ENCODE results near the gene TIMP2.
"Not testable (repeated sequence)": the region's sequence is repeated elsewhere in the genome, so short reads cannot be mapped to it uniquely, and the experiment has no call there.

Gene TIMP2

DNA sequence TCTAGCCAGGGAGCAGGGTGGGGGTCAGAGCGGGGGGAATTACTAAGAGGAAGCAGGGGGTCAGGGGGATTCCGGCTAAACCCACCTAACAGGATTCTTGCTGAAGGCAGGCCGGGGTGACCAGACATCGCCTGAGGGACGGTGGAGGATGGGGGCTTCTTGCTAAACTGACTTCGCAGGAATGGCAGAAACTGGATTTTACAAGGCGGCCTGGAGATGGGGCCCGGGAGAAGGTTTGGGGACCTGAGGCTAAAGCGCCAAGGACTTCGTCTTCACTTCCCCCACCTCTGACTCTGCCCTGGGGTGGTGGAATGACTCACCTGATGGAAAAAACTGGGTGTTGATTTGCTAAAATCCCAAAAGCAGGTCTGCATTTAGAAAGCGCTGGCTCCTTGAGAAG, 31.1 kb upstream of the TIMP2 start:
- no peak overlapping the region for H3K4me3 ChIP-seq (ENCODE audit: low read depth, low read length)

DNA sequence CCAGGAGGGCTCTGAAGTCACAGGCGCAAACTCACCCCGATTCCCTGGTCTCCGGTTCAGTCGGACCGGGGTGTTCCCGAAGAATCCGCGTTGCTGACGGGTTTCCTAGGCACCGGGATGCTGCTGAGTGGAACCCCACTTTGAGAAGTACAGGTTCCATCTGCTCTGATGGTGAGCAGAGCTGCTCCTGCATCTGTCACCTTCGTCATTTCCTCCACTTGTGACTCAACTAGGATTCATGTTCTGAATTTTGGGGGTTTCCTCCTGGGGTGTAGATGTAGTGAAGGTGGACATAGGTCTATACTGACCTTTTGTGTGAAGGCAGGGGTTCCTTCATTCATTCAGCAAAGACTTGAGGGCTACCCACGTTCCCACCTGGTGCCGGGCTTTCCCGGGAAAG, 29.5 kb upstream of the TIMP2 start:
- no peak overlapping the region for H3K4me3 ChIP-seq (ENCODE audit: low read depth, low read length)

GRCh38 chr17:78953356-78954350, 28.5 kb upstream of the TIMP2 start:
- H3K4me3 ChIP-seq (ENCODE audit: low read depth, low read length), result no peak overlapping the region

DNA sequence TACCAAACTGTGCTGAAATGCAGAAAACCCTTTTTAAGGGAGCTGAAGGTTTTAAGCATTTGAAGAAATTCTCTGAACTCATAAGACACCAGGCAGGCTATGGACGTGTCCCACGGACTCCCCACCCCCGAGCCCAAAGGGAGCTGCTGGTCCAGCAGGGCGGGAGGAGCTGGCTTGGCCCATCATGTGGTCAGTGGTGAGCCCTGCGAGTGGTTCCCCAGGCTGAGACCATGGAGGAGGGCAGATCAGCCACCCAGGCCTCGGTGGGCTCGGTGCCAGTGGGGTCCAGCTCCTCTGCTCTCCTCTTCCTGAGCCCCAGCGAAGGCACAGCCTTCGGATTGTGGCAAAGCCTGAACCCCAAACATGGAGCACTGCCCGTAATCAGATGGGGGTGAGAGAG, 27.5 kb upstream of the TIMP2 start:
- no peak overlapping the region for H3K4me3 ChIP-seq (ENCODE audit: low read depth, low read length)

- H3K4me3 ChIP-seq (ENCODE audit: low read depth, low read length), result no peak overlapping the region
Measured at GRCh38 chr17:78951967-78952551, 26.9 kb upstream of the TIMP2 start.

GRCh38 chr17:78950870-78951269, 25.7 kb upstream of the TIMP2 start:
- H3K4me3 ChIP-seq (ENCODE audit: low read depth, low read length), result no peak overlapping the region

GRCh38 chr17:78947235-78948149, 22.3 kb upstream of the TIMP2 start:
- H3K4me3 ChIP-seq (ENCODE audit: low read depth, low read length), result no peak overlapping the region

DNA sequence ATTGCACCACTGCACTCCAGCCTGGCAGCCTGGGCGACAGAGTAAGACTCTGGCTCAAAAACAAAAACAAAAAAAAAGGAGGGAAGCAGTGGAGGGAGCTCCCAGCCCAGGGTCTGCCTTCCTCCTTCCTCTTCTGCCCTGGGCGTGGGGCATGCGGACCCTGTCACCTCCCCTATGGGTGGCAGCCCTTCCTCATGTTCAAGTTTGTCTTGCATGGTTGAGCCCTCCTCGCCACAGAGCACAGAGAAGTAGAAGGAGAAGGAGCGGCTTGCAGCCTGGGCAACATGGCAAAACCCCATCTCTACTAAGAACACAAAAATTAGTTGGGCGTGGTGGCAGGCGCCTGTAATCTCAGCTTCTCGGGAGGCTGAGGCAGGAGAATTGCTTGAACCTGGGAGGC, 21.4 kb upstream of the TIMP2 start:
- H3K4me3 ChIP-seq (ENCODE audit: low read depth, low read length), result no peak overlapping the region

- no peak overlapping the region for H3K4me3 ChIP-seq (ENCODE audit: low read depth, low read length)
Measured at GRCh38 chr17:78946131-78946530, 20.9 kb upstream of the TIMP2 start.

GRCh38 chr17:78945455-78945854, 20.3 kb upstream of the TIMP2 start:
- H3K4me3 ChIP-seq (ENCODE audit: low read depth, low read length), result not testable (repeated sequence)

- no peak overlapping the region for H3K4me3 ChIP-seq (ENCODE audit: low read depth, low read length)
Measured at GRCh38 chr17:78944956-78945355, 19.8 kb upstream of the TIMP2 start.

- H3K4me3 ChIP-seq (ENCODE audit: low read depth, low read length), result no peak overlapping the region
Measured at GRCh38 chr17:78944026-78944425, 18.8 kb upstream of the TIMP2 start.

- no peak overlapping the region for H3K4me3 ChIP-seq (ENCODE audit: low read depth, low read length)
Measured at GRCh38 chr17:78940708-78941107, 15.5 kb upstream of the TIMP2 start.

- no peak overlapping the region for H3K4me3 ChIP-seq (ENCODE audit: low read depth, low read length)
Measured at GRCh38 chr17:78940258-78940657, 15.1 kb upstream of the TIMP2 start.

GRCh38 chr17:78939615-78940014, 14.4 kb upstream of the TIMP2 start:
- H3K4me3 ChIP-seq (ENCODE audit: low read depth, low read length), result no peak overlapping the region

- H3K4me3 ChIP-seq (ENCODE audit: low read depth, low read length), result no peak overlapping the region
Measured at GRCh38 chr17:78937561-78937960, 12.4 kb upstream of the TIMP2 start.

GRCh38 chr17:78935419-78936323, 10.5 kb upstream of the TIMP2 start:
- H3K4me3 ChIP-seq (ENCODE audit: low read depth, low read length), result no peak overlapping the region

GRCh38 chr17:78934681-78935418, 9.7 kb upstream of the TIMP2 start:
- no peak overlapping the region for H3K4me3 ChIP-seq (ENCODE audit: low read depth, low read length)

DNA sequence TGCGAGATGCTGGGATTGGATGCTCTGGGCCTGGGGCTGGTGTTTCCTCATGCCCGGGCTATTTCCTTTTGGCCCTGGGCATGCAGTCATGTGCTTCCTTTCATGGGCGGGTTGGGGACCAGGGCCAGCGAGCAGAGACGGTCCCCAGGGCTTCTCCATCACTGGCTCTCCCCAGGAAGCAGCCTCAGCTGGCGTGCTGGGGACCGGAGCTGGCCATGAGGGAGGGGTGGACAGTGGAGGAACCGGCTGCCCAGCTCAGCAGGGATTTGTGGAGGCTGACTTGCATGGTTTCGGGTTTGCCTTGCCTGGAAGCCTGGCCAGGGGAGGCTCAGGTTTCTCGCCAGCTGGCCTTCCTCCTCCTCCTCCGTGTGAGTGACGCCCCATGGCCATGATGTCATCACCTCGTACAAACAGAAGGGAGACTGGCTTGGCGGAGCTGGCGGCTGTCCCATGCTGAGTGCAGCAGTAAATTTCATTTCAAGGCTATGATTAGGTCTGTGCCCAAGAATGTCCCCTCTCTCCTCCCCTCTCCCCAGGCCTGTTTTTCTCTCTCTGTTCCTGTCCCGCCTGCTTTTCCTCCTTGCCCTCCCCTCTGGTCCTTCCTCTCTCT, 8.9 kb upstream of the TIMP2 start:
- no peak overlapping the region for H3K4me3 ChIP-seq (ENCODE audit: low read depth, low read length)
